Retinal pigment epithelial cell (primary cell): ENCODE data around the gene MAGI2.

Experiments used
- DNase-seq: peaks from one replicate; pipeline ENCODE4 v3.0.0-alpha.2; 2010; ENCODE audit warnings: low read depth
- H3K4me3 ChIP-seq: 2 replicates; pipeline ENCODE4 v1.5.1; 2011; ENCODE audit warnings: mild to moderate bottlenecking, low read length, control low read depth, moderate library complexity
- TF ChIP-seq, protein P1 (sequence below): conservative IDR thresholded peaks from 2 replicates; pipeline ENCODE4 v1.5.1; 2011; ENCODE audit warnings: low read depth, low read length, control low read depth, inconsistent platforms

MAGI2 gene

DNA sequence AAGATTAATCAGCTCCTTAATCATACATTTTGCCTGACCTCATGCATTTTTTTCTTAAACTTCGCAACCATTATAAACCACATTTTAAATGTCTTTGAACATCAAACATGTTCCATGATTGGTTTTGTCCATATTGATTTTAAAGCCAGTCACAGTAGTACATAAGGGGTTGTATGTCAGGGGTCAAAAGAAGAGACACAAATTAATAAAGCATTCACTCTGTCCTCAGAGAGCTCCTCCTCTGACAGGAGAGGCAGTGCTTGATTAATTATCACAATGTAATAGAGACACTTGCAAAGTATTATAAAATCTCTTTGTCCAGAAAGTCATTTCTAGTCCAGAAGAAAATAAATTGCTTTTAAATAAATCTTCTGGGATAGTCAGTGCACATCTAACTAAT is 195.5 kb downstream of the MAGI2 start:
- no peak overlapping the region for H3K4me3 ChIP-seq
- no peak for DNase-seq
- TF ChIP-seq, protein P1, sequence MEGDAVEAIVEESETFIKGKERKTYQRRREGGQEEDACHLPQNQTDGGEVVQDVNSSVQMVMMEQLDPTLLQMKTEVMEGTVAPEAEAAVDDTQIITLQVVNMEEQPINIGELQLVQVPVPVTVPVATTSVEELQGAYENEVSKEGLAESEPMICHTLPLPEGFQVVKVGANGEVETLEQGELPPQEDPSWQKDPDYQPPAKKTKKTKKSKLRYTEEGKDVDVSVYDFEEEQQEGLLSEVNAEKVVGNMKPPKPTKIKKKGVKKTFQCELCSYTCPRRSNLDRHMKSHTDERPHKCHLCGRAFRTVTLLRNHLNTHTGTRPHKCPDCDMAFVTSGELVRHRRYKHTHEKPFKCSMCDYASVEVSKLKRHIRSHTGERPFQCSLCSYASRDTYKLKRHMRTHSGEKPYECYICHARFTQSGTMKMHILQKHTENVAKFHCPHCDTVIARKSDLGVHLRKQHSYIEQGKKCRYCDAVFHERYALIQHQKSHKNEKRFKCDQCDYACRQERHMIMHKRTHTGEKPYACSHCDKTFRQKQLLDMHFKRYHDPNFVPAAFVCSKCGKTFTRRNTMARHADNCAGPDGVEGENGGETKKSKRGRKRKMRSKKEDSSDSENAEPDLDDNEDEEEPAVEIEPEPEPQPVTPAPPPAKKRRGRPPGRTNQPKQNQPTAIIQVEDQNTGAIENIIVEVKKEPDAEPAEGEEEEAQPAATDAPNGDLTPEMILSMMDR, result no peak

DNA sequence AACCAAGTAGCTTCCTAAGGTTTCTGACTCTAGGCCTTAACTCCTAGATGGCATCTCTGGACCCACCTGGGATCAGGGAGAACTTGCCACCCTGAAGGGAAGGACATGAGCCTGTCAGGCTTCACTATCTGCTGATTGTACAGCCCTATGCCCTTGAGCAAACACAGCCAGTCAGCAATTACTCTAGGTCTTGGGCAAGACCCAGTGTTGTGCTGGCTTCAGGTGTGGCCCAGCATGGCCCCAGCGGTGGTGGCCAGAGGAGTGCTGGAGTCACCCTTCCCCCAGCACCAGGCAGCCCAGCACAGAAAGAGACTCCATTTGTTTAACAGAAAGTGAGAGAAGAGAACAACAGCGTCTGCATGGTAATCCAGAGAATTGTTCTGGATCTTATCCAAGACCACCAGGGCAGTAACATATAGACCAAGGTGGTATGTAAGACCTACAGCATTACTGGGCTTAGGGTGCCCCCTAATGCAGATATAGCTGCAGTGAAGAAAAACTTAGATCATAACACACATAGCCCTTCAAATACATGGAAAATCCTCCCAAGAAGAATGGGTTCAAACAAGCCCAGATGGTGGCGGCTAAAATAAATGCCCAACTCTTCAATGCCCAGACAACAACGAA is 207.7 kb downstream of the MAGI2 start:
- TF ChIP-seq, protein P1, result no peak
- H3K4me3 ChIP-seq, result no peak overlapping the region
- DNase-seq, result no peak

DNA sequence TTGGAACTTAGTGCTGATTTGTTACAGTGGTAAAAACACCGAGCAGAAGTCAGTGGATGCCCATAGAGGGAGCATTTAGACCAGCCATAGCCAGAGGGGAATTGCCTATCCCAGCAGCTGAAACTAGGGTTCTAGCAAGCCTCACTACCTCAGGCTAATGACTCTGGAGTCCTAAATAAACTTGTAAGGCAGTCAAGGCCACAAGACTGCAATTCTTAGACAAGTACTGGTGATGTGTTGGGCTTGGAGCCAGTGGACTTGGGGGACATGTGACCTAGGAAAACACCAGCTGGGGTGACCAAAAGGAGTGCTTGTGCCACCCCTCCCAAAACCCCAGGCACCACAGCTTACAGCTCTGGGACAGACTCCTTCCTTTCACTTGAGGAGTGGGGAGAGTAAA is 209.0 kb downstream of the MAGI2 start:
- H3K4me3 ChIP-seq, result no peak overlapping the region
- no peak for DNase-seq
- TF ChIP-seq, protein P1, result no peak

DNA sequence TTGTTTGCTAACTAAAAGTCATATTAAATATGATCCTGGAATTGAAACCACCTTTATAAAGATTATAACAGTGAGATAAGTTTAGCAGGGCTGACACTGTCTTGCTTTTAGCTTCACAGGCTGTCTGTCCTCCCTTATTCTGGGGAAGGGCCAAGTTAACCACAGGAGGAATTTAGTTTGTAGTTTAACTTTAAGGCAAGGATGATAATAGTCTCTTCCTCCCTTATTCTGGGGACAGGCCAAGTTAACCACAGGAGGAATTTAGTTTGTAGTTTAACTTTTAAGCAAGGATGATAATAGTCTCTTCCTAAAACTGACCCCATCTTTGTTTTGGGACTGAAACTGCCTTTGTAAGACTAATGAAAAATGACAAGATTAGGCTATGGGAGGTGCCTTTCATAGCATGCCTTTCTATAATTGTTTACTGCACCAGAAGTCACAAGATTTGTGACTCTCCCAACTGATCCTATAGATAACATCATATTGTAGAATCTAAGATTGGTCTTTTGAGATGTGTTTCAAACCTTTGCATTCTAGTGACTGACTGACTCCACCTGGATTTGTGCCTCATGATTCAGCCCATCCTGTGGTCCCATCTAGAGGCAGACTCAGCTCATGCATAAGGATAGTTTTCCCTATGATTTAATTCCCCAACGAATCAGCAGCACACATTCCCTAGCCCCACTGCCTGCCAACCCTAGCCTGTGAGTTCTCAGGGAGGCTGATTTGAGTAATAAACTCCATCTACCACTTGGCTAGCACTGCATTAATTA is 212.0 kb downstream of the MAGI2 start:
- TF ChIP-seq, protein P1, result no peak
- DNase-seq, result peak; percentile 0
- H3K4me3 ChIP-seq, result no peak overlapping the region

DNA sequence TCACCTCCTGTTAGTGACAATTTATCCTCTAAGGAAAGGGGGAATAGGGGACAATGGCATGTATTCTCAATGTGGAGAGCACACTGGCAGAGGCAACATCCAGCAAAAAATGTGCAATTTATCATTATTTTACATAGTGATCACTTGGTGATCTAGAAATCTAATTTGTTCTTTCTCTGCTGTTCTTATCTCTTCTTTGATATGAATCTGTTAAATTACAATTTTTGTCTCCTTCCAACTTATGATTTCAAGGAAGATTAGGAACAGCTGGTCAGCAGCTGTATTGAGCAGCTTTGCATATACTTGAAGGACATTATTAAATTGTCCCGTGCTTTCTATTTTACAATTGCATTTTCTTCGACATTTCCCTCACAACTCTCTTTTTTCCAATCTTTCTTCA is 213.1 kb downstream of the MAGI2 start:
- no peak for DNase-seq
- H3K4me3 ChIP-seq, result no peak overlapping the region
- TF ChIP-seq, protein P1, result no peak

DNA sequence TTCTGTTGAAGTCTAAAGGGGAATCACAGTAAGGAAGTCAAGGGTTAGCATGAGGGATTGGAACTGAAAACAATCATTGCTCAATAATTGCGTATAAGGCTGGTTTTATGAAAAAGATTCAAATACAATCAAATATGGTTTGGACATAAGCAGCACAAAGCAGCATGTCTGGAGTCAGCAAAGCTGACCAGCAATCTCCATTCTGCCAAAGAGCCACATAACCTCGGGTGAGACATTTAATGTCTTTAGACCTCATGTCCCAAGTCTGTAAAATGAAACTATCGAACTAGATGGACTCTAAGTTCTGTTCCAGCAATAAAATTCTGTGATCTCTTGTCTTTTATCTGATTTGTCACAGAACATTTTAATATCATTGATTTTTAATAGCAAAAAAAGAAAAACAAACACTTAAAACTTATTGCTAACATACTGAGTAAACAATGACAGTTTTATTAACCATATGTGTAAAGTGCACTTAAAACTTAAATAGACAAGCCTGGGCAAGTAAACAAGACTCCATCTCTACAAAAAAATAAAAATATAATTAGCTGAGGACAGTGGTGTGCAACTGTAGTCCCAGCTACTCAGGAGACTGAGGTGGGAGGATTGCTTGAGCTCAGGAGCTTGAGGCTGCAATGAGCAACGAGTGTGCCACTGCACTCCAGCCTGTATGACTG is 217.0 kb downstream of the MAGI2 start:
- TF ChIP-seq, protein P1, result no peak
- DNase-seq, result no peak
- H3K4me3 ChIP-seq, result no peak overlapping the region
